HG02943 (cell line): Measurements from ENCODE around the gene GNG11.
"Not testable (repeated sequence)": the region's sequence is repeated elsewhere in the genome, so short reads cannot be mapped to it uniquely, and the experiment has no call there.

ENCODE experiments used
- ATAC-seq: cut with Tn5 transposase; IDR thresholded peaks from one replicate; pipeline ENCODE4 v1.9.1; 2021; ENCODE audit warnings: mild to moderate bottlenecking, low read depth, moderate library complexity; ENCODE audit not compliant: unreplicated experiment

Gene GNG11

DNA sequence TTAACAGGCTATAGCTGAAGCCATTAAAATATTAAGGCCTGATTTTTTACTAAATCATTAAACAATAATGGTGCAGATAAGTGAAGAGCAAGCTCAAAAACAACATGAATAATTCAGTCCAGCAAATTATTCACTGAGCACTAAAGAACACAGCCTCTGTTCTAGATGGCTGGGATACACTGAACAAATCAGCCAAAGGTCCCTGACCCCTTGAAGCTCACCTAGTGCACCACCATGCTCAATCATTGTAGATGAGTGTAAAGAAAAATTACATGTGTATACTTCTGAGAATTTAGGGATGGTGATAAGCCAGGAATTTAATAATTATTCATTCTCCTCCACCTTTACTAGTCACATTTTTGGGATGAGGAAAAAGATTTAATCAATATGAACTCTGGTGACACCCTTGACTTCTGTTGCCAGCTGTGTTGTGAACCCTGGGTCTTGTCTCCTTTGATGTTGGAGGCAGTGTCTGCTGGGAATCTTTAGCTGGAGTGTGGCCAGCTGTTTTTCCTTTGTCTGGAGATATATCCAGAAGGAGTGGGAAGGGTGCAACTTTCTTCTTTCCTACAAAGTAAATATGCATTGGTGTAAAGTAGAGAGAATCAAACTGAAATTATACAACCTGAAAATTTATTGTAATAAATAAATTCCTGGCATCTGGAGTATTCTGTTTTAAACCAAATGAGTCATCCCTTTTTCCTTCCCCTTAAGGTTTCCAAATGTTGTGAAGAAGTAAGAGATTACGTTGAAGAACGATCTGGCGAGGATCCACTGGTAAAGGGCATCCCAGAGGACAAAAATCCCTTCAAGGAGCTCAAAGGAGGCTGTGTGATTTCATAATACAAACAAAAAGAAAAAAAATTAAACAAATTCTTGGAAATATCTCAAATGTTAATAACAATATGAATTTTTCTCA, 11.2 kb upstream of the GNG11 start:
- no peak for ATAC-seq

- ATAC-seq = not testable (repeated sequence)
Observed at GRCh38 chr7:93911242-93911641, 10.3 kb upstream of the GNG11 start.

GRCh38 chr7:93911661-93912060, 9.9 kb upstream of the GNG11 start:
- ATAC-seq = not testable (repeated sequence)

- ATAC-seq = no peak
Observed at GRCh38 chr7:93913197-93913596, 8.3 kb upstream of the GNG11 start.

- ATAC-seq = no peak
Observed at GRCh38 chr7:93914581-93915066, 6.9 kb upstream of the GNG11 start.

DNA sequence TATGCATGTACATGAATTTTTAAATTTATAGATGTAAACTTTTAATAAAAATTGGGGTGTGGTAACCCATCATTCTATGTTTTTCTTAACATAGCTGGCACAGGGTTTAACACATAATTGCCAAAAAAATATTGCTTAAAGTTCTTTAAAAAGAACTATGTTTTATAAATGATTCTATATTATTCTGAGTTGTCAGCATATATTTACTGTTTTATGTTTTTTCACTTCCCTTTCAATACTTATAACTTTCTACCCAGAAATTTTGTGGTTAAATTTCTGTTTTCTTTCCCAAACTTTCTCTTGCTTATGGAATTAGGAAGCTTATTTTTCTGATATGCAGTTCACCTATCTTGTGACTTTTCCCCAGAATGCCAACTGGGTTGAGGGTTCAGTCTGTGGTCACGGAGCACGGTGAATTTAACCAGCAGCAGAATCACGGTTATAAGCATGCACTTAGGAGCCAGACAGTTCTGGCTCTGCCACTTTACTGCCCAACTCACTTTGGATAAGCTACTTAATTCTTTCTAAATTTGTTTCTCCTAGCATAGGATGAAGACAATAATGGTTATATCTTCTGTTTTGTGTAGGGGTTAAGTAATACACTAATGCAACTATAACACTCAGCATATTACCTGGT, 6.2 kb upstream of the GNG11 start:
- not testable (repeated sequence) for ATAC-seq

- ATAC-seq = not testable (repeated sequence)
Observed at GRCh38 chr7:93915888-93916287, 5.6 kb upstream of the GNG11 start.

DNA sequence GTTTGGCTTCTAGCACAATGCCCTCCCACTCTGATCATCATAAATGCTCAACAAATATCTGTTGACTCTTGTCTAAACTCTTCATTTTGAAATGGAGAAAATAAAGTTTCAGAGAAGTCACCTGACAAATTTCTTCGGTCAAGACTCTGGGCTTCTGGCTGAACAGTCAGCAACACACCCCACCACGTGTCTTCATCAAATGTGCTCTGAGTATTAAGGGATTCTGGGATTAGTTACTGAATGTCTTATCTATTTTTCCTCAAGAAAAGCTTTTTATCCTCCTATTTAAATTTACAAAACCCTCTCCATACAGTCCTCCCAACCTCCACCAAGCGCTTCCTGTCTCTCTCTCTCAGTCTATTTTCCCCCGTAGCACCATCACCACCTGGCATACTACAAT, 5.2 kb upstream of the GNG11 start:
- ATAC-seq = not testable (repeated sequence)

- ATAC-seq = no peak
Observed at GRCh38 chr7:93920496-93921182, 896 bp upstream of the GNG11 start.

DNA sequence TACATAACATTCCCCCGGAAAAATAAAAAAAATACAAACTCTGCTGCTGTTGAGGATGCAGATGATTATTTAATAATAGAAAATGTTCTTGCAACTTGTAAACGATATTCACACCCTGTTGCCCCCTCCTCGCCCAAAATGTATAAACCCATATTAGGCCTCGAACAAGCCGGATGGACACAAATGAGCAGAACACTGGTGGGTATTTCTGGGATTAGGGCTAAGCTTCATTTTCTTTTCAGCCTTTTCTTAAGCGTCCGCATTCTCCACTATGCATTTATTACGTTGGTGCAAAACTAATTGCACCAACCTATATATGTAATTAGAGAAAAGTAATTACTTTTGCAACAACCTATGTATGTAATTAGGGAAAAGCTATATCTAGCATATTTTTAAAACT, 349 bp upstream of the GNG11 start:
- no peak for ATAC-seq

- ATAC-seq = no peak
Observed at GRCh38 chr7:93923296-93923695, 1.8 kb downstream of the GNG11 start.

DNA sequence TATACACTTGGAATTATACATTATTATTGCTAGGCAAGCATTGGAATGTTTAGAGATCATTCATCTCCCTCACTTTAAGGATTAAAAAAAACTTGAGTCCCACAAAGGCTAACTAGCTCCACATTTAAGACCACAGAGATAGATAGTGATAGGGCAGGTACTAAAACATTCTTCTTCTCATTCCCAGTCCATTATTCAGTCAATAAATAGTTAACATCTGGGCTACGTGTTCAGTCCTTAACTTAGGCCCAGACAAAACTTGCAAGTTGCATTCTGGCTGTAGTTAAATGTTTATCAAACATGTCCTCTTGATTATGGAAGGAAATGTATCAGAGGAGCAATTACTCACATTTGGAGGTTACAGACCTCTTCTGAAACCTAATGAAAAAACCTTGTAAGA, 2.4 kb downstream of the GNG11 start:
- no peak for ATAC-seq

DNA sequence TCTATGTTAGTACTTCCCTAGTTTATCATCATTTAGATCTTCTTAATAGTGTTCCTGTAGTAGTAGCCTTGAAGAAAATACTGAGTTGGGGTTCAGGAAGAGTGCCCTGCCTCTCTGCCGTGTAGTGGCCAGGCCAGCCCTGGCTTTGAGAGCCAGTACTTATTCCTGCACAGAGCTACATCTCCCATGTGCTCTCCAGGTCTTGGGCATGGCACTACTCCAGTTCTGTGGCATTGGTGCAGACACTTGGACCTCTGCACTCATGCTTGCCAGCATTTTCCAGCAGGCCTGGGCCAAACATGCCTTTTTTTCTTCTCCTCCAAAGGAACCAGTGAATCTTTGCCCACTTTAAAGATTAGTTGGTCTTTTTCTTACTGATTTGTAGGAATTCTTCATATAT, 5.3 kb downstream of the GNG11 start:
- no peak for ATAC-seq

GRCh38 chr7:93927585-93927984, 6.0 kb downstream of the GNG11 start:
- no peak for ATAC-seq

- ATAC-seq = no peak
Observed at GRCh38 chr7:93931655-93932054, 10.1 kb downstream of the GNG11 start.

DNA sequence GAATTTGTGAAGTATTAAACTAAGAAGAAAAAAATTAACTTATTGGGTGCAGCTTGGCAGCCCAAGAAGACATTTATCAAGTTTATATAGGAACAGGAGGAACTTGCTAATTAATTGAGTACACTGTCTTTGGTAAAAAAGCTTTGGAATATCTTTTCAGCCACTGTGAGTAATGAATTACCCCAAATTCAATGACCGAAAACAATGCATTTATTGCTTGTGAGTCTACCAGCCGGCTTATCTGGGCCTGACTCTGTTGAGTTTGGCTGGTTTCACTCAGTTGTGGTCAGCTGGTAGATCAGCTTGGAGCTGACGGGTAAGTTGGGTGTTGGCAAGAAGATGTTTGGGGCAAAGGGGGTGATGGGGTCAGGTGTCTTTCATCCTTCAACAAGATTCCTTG, 11.6 kb downstream of the GNG11 start:
- ATAC-seq = no peak

GRCh38 chr7:93935102-93935501, 13.6 kb downstream of the GNG11 start:
- ATAC-seq = no peak

DNA sequence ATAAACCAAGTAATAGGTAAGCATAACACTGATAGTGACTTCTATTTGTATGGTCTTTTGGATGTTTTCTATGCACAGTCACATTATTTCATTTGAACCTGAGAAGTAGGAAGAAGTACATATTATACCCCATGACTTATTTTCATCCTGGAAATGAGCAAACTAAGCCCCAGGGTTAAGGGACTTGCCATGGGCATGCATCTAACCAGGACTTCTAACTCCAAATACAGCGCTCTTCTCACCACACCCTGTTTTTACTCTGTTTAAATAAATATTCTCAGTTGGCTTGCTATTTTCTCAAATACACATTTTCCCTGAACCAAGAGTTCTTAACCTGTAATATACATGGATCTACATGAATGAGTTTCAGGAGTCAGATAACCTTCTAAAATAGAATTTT, 16.3 kb downstream of the GNG11 start:
- ATAC-seq = no peak

- no peak for ATAC-seq
Observed at GRCh38 chr7:93938293-93938692, 16.8 kb downstream of the GNG11 start.

DNA sequence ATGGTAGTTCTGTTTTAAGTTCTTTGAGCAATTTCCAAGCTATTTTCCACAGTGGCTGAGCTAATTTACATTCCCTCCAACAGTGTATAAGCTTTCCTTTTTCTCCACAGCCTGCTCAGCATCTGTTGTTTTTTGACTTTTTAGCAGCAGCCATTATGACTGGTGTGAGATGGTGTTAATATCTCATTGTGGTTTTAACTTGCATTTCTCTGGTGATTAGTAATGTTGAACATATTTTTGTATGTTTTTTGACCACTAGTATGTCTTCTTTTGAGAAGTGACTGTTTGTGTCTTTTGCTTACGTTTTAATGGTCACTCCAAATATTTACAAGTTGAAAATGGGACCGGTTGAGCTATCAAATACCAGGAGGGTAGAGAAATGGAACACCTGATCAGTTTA, 20.4 kb downstream of the GNG11 start:
- no peak for ATAC-seq
